ENCODE results near the gene SPTB.

SPTB gene

GRCh38 chr14:64701660-64702059 lies 178.0 kb downstream of the SPTB start:
- TF ChIP-seq EGR2 (tag by site-specific recombination; IDR thresholded peaks at IDR 0.05; ENCODE audit: low read depth) (no peak), ZNF701 (tag by site-specific recombination; IDR thresholded peaks at IDR 0.05) (no peak), PRDM2 (tag by site-specific recombination; IDR thresholded peaks at IDR 0.05; ENCODE audit: borderline replicate concordance) (no peak), ZNF580 (tag by site-specific recombination; IDR thresholded peaks at IDR 0.05) (no peak), ZBTB44 (tag by site-specific recombination; IDR thresholded peaks at IDR 0.05) (no peak), ZEB2 (tag by site-specific recombination; IDR thresholded peaks at IDR 0.05) (no peak), YY2 (tag by site-specific recombination; IDR thresholded peaks at IDR 0.05) (no peak), ZNF623 (tag by site-specific recombination; IDR thresholded peaks at IDR 0.05) (no peak), PRDM4 (tag by site-specific recombination; IDR thresholded peaks at IDR 0.05) (no peak)
- CTCF ChIA-PET = interaction anchor here (0.9 kb wide), 1 partner anchor 8 kb away, joined by 4 read pairs; no protein-coding TSS in a partner anchor
- no peak overlapping the region for H3K27ac ChIP-seq (ENCODE audit: extremely low read depth, low read depth, low read length)
- no peak overlapping the region for H3K4me3 ChIP-seq (ENCODE audit: low read depth, low read length)
- H3K36me3 ChIP-seq (ENCODE audit: control insufficient read depth in 2 of 2, insufficient read depth in 1 of 2, low read length in 2 of 2) = no peaks in the 10 kb centered on the region
- POLR2A ChIA-PET = no interaction called here
- peaks cover 37% of the 10 kb centered on the region for H3K4me1 ChIP-seq (ENCODE audit: control insufficient read depth, insufficient read depth, low read length)
- H3K9me3 ChIP-seq (ENCODE audit: control insufficient read depth, insufficient read depth, low read depth, low read length) = no peaks in the 10 kb centered on the region

GRCh38 chr14:64700894-64701293 lies 178.8 kb downstream of the SPTB start:
- H3K27ac ChIP-seq (ENCODE audit: extremely low read depth, low read depth, low read length) = no peak overlapping the region
- no peaks in the 10 kb centered on the region for H3K36me3 ChIP-seq (ENCODE audit: control insufficient read depth in 2 of 2, insufficient read depth in 1 of 2, low read length in 2 of 2)
- ChIA-PET CTCF (interaction anchor here (0.9 kb wide), 1 partner anchor 8 kb away, joined by 4 read pairs; no protein-coding TSS in a partner anchor), POLR2A (no interaction called here)
- H3K9me3 ChIP-seq (ENCODE audit: control insufficient read depth, insufficient read depth, low read depth, low read length) = no peaks in the 10 kb centered on the region
- TF ChIP-seq ZNF785 (tag by site-specific recombination; IDR thresholded peaks at IDR 0.05) (no peak), ZNF266 (tag by site-specific recombination; IDR thresholded peaks at IDR 0.05; ENCODE audit: low read depth) (no peak), PRDM4 (tag by site-specific recombination; IDR thresholded peaks at IDR 0.05) (peak; percentile 57; the same call in 1 of the 2 replicates), YY1 (tag by site-specific recombination; IDR thresholded peaks at IDR 0.05) (no peak), SCRT2 (tag by site-specific recombination; IDR thresholded peaks at IDR 0.05) (0 out of 2 replicates have a peak, but pooled peaks have one; percentile 41), GLI4 (tag by site-specific recombination; IDR thresholded peaks at IDR 0.05) (no peak)
- H3K4me3 ChIP-seq (ENCODE audit: low read depth, low read length) = no peak overlapping the region
- H3K4me1 ChIP-seq (ENCODE audit: control insufficient read depth, insufficient read depth, low read length) = peaks cover 30% of the 10 kb centered on the region

Measured in HEK293 (cell line).